ENCODE measurements around the gene DTD2.

The DTD2 gene

GRCh38 chr14:31411218-31411727 is 46.0 kb downstream of the DTD2 start:
- Histone ChIP-seq H3K4me3 (replicated peaks; ENCODE audit: low read depth, low read length) (no peak overlapping the region), H3K36me3 (ENCODE audit: control insufficient read depth, insufficient read depth, low read length) (no peaks in the 10 kb centered on the region), H3K27me3 (replicated peaks; ENCODE audit: control insufficient read depth, insufficient read depth, low read length) (no peaks in the 10 kb centered on the region)
- TF ChIP-seq CTCF (IDR thresholded peaks at IDR 0.05; ENCODE audit: insufficient read depth, low read length, poor library complexity, severe bottlenecking), result no peak
- no peak for DNase-seq (ENCODE audit: extremely low read depth, insufficient read length)

GRCh38 chr14:31410048-31410650 is 47.2 kb downstream of the DTD2 start:
- H3K4me3 ChIP-seq (replicated peaks; ENCODE audit: low read depth, low read length), result no peak overlapping the region
- H3K36me3 ChIP-seq (ENCODE audit: control insufficient read depth, insufficient read depth, low read length), result no peaks in the 10 kb centered on the region
- no peaks in the 10 kb centered on the region for H3K27me3 ChIP-seq (replicated peaks; ENCODE audit: control insufficient read depth, insufficient read depth, low read length)
- no peak for TF ChIP-seq CTCF (IDR thresholded peaks at IDR 0.05; ENCODE audit: insufficient read depth, low read length, poor library complexity, severe bottlenecking)
- no peak for DNase-seq (ENCODE audit: extremely low read depth, insufficient read length)

DNA sequence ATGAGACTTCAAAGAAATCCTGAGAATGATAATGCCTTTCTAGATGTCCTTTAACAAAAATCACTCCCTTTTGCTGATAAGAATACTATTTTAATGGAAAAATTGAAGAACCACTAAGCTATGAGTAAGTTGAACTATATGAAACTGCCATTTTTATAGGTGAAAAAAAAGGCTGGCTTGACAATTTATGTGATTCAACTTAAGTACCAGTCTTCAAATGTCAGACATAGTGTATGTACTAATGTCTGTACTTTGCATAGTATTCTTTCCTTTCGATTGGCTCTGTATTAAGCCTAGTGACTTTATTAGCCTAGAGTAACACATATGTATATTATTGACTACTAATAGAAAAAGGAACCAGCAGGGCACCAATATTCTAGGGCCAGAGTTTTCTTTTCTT is 48.9 kb downstream of the DTD2 start:
- no peak for TF ChIP-seq CTCF (IDR thresholded peaks at IDR 0.05; ENCODE audit: insufficient read depth, low read length, poor library complexity, severe bottlenecking)
- Histone ChIP-seq H3K36me3 (ENCODE audit: control insufficient read depth, insufficient read depth, low read length) (no peaks in the 10 kb centered on the region), H3K27me3 (replicated peaks; ENCODE audit: control insufficient read depth, insufficient read depth, low read length) (no peaks in the 10 kb centered on the region), H3K4me3 (replicated peaks; ENCODE audit: low read depth, low read length) (no peak overlapping the region)
- no peak for DNase-seq (ENCODE audit: extremely low read depth, insufficient read length)

DNA sequence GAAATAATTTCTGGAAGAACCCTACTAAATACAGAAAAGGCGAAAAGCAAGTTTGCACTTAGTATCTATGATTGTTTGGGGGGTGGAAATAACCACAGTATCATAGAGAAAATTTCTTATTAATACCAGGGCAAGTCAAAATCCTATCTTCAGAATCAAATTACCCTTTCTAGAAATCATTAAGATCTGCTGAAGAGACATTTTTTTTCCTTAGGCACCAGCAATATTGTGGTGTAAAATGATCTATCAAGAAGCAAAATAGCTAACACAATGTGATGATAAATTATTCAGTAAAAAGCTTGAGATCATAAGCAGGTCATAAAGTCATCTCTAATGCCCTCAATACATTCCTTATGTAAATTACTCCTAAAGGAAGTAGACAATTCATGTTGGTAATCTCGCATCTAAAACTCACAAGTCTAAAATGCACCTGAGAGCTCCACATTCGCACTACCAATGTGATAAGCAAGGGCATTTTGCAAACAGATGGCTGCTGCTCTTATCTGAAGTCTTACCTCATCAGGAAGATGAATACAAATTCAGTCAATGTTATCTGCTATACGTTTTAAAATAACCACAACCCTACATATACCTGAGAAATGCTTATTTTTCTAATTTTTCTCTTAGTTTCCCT is 51.6 kb downstream of the DTD2 start:
- Histone ChIP-seq H3K4me3 (replicated peaks; ENCODE audit: low read depth, low read length) (no peak overlapping the region), H3K27me3 (replicated peaks; ENCODE audit: control insufficient read depth, insufficient read depth, low read length) (no peaks in the 10 kb centered on the region), H3K36me3 (ENCODE audit: control insufficient read depth, insufficient read depth, low read length) (no peaks in the 10 kb centered on the region)
- TF ChIP-seq CTCF (IDR thresholded peaks at IDR 0.05; ENCODE audit: insufficient read depth, low read length, poor library complexity, severe bottlenecking), result no peak
- DNase-seq (ENCODE audit: extremely low read depth, insufficient read length), result no peak

- DNase-seq (ENCODE audit: extremely low read depth, insufficient read length), result no peak
- no peaks in the 10 kb centered on the region for H3K36me3 ChIP-seq (ENCODE audit: control insufficient read depth, insufficient read depth, low read length)
- no peak for TF ChIP-seq CTCF (IDR thresholded peaks at IDR 0.05; ENCODE audit: insufficient read depth, low read length, poor library complexity, severe bottlenecking)
- no peak overlapping the region for H3K4me3 ChIP-seq (replicated peaks; ENCODE audit: low read depth, low read length)
- H3K27me3 ChIP-seq (replicated peaks; ENCODE audit: control insufficient read depth, insufficient read depth, low read length), result no peaks in the 10 kb centered on the region
Observed at GRCh38 chr14:31405106-31405505, 52.2 kb downstream of the DTD2 start.
